BLaER1 treated with 17β-estradiol and CSF1 and Interleukin-3, amounts not matched to agents 10 nM and 100 nM (cell line): ENCODE data around the gene GRAP2.

Source experiments
- H3K27ac ChIP-seq, 11 experiments: shearing (Covaris generic); formaldehyde crosslinking; 2 replicates each; pipeline ENCODE4 v1.8.1; 2022
- H3K27me3 ChIP-seq, 11 experiments: shearing (Covaris generic); formaldehyde crosslinking; 2 replicates each; pipeline ENCODE4 v1.8.1; 2022
- H3K36me3 ChIP-seq, 11 experiments: shearing (Covaris generic); formaldehyde crosslinking; 2 replicates each; pipeline ENCODE4 v1.8.1; 2022
- H3K4me1 ChIP-seq, 10 experiments: shearing (Covaris generic); formaldehyde crosslinking; 2 replicates each; pipeline ENCODE4 v1.8.1; 2022
- H3K4me2 ChIP-seq, 11 experiments: shearing (Covaris generic); formaldehyde crosslinking; 2 replicates each; pipeline ENCODE4 v1.8.1; 2022
- H3K4me3 ChIP-seq, 10 experiments: shearing (Covaris generic); formaldehyde crosslinking; 2 replicates each; pipeline ENCODE4 v1.8.1; 2022
- H3K9ac ChIP-seq, 11 experiments: shearing (Covaris generic); formaldehyde crosslinking; 2 replicates each; pipeline ENCODE4 v1.8.1; 2022
- H3K9me3 ChIP-seq, 11 experiments: shearing (Covaris generic); formaldehyde crosslinking; replicated peaks in 1 of 11; 2 replicates each; pipeline ENCODE4 v1.8.1; 2022
- H4K20me1 ChIP-seq, 11 experiments: shearing (Covaris generic); formaldehyde crosslinking; 2 replicates each; pipeline ENCODE4 v1.8.1; 2022
- Cebpa-rat ChIP-seq, 11 experiments: shearing (Covaris generic); IDR thresholded peaks; 2 replicates each; pipeline ENCODE4 v1.8.1; 2022

The GRAP2 gene

DNA sequence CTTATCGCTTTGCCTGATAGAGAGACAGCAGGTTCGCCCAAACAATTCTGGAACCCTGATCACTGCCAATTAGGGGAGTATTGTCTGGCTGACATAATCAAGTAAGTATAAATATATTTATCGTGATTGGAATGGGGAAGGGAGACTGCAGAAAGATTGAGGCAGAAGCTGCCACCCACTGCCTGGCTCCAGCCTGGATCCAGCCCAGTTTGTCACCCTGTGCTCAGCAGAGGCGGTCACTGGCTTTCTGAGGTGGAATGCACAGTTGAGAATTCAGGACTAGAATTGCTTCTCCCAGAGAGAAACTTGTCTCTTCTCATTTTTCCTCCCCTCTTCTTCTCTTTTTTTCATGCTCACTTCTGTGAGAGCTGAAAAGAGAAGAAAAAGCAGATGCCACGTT, 25.9 kb downstream of the GRAP2 start:
- Histone ChIP-seq H3K9ac (no peak overlapping the region), H3K4me2 (peak overlapping the region in 10 of 11 experiments; percentile 4 to 56 (median 38); a peak in 14 of 22 replicates), H3K27ac (no peak overlapping the region), H3K36me3 (no peaks in the 10 kb centered on the region), H3K4me1 (peaks cover 19 to 60% (median 41%) of the 10 kb centered on the region in 10 experiments), H3K4me3 (no peak overlapping the region), H4K20me1 (no peaks in the 10 kb centered on the region), H3K27me3 (no peaks in the 10 kb centered on the region), H3K9me3 (no peaks in the 10 kb centered on the region)
- TF ChIP-seq Cebpa-rat (IDR thresholded peaks at IDR 0.05) = no peak

DNA sequence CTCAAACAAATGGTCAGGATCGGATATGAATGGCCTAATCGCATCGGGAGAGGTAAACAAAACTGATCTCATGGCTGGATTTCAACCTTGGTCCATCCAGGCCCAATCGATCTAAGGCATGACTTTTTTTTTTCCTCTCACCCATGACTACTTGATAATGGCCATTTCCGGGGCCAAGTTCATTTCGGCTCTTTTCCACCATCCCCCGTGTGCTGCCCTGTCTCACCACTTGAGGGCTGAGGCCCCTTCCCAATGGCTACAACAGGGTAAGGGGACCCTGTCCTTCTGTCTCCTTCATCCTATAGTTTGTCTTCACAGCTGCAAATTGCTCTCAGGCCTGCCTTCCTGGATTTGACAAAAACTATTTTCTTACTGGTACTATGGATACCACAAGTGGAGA, 26.7 kb downstream of the GRAP2 start:
- no peak overlapping the region; a peak in 2 of 22 replicates for H3K4me2 ChIP-seq
- H3K36me3 ChIP-seq = no peaks in the 10 kb centered on the region
- no peak overlapping the region for H3K9ac ChIP-seq
- no peaks in the 10 kb centered on the region for H3K9me3 ChIP-seq
- peaks cover 19 to 64% (median 43%) of the 10 kb centered on the region in 10 experiments for H3K4me1 ChIP-seq
- H3K27ac ChIP-seq = no peak overlapping the region
- H3K27me3 ChIP-seq = no peaks in the 10 kb centered on the region
- TF ChIP-seq Cebpa-rat (IDR thresholded peaks at IDR 0.05) = no peak
- no peaks in the 10 kb centered on the region for H4K20me1 ChIP-seq
- H3K4me3 ChIP-seq = no peak overlapping the region

DNA sequence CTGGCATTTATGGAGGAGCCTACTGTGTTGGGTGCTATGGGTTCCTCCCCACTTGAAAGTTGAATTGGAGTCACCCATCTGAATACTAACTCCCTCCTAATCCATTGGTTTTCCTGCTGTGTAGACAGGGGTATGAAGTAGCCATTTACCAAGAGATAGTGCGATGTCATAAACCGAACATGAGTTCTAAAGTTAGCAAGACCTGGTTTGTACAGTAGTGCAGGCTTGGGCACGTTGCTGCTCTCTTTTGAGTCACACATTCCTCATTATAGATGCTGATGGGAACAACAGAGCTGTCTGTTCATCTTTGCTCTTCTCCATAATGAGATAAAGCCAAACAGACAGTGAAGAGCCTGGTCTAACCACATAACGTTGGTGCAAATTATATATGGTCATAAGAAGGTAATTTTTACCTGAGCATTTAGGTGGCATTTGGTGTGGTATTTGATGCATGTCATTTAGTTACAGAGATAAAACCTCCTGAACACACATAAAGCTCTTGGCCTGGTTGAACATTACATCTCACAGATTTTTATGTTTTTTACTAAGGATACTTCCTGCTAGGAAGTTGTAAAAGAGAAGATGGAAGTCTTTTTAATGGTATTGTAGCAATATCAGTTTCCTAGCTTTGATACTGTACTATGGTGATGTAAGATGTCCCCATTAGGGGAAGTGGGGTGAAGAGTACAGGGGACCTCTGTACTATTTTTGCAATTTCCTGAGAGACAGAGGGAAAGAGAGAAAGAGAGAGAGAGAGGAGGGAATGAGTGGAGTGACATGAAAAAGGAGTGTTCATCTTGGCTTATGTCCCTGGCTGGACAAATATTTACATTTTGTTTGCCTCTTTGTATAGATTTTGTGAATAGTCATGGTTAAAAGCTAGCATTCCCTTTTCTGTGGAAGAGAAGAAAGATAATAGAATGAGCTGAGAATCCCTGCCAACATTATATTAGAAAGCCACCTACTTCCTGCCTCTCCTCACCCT, 27.9 kb downstream of the GRAP2 start:
- H3K4me3 ChIP-seq = peak overlapping the region in 1 of 10 experiments; percentile 17; a peak in 1 of 20 replicates
- H3K27ac ChIP-seq = peak overlapping the region in 4 of 11 experiments; percentile 19 to 51 (median 34); a peak in 6 of 22 replicates

DNA sequence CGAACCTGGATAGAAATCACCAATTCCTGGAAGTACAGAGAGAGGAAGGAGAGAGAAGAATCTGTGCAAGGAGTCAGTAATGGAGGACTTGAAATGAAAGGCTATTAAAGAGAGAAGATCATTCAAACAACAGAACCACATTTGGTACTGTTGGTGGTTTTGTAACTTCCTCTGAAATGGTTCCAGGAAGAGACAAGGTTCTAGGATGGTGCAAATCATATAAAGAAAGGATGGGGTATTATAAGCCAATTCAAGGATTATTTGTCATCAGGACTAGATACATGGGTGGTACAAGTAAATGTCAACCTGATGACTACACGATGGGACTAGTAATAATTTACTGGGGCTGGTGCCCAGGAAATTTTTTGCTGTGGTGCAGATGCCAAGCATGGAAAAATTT, 30.4 kb downstream of the GRAP2 start:
- Histone ChIP-seq H3K27me3 (no peaks in the 10 kb centered on the region), H3K4me3 (no peak overlapping the region), H3K4me1 (peaks cover 32 to 89% (median 59%) of the 10 kb centered on the region in 10 experiments), H3K9me3 (no peaks in the 10 kb centered on the region), H3K36me3 (no peaks in the 10 kb centered on the region), H3K27ac (peak overlapping the region in 2 of 11 experiments; percentile 2 to 7; a peak in 2 of 22 replicates), H3K4me2 (peak overlapping the region; percentile 14 to 76 (median 52); a peak in 20 of 22 replicates), H4K20me1 (no peaks in the 10 kb centered on the region), H3K9ac (no peak overlapping the region)
- TF ChIP-seq Cebpa-rat (IDR thresholded peaks at IDR 0.05) = no peak

More for the DNA sequence above, 27.9 kb downstream of the GRAP2 start:
- H3K36me3 ChIP-seq = no peaks in the 10 kb centered on the region
- peak overlapping the region in 10 of 11 experiments; percentile 25 to 78 (median 54); a peak in 19 of 22 replicates for H3K4me2 ChIP-seq
- H3K4me1 ChIP-seq = peaks cover 32 to 77% (median 53%) of the 10 kb centered on the region in 10 experiments
- no peaks in the 10 kb centered on the region for H4K20me1 ChIP-seq
- H3K9me3 ChIP-seq = no peaks in the 10 kb centered on the region
- no peaks in the 10 kb centered on the region for H3K27me3 ChIP-seq
- H3K9ac ChIP-seq = no peak overlapping the region
- TF ChIP-seq Cebpa-rat (IDR thresholded peaks at IDR 0.05) = no peak

GRCh38 chr22:39932166-39932565, 31.3 kb downstream of the GRAP2 start:
- Histone ChIP-seq H3K36me3 (no peaks in the 10 kb centered on the region), H3K27me3 (no peaks in the 10 kb centered on the region)

DNA sequence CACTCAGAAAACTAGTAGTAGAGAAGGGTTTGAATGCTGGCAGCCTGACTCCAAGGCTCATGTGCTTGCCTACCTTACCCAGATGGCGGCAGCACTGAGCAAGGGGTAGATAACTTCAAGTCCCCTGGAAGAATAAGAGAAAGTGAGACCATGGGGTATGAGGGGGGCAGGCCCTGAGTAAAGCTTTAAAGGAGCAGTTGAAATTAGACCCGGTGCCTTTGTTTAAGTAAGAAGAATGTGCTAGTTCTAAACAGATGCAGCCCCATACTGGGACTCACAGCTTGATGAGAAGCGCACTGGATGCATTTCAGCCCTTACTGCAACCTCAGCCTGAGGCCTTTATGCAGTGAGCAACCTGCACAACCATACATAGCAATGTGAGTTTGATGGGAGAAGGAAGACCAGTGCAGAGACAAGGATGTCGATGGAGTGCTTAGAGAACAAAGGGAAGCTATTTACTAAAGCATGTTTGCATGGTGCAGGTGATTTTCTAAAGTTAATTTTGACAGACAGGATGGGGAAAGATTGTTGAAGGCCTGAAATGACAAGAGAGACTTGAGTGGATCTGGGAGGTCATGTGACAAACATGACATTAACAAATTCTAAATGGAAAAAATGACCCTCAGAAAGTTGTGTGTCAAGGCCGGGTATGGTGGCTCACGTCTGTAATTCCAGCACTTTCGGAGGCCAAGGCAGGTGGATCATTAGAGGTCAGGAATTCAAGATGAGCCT, 32.2 kb downstream of the GRAP2 start:
- Histone ChIP-seq H3K4me1 (peaks cover 28 to 85% (median 60%) of the 10 kb centered on the region in 10 experiments), H3K4me3 (no peak overlapping the region), H3K4me2 (peak overlapping the region in 10 of 11 experiments; percentile 20 to 71 (median 60); a peak in 20 of 22 replicates), H4K20me1 (no peaks in the 10 kb centered on the region), H3K9ac (no peak overlapping the region), H3K9me3 (no peaks in the 10 kb centered on the region), H3K36me3 (no peaks in the 10 kb centered on the region), H3K27ac (peak overlapping the region in 6 of 11 experiments; percentile 6 to 77 (median 56); a peak in 11 of 22 replicates), H3K27me3 (no peaks in the 10 kb centered on the region)
- no peak for TF ChIP-seq Cebpa-rat (IDR thresholded peaks at IDR 0.05)

More at GRCh38 chr22:39932166-39932565, 31.3 kb downstream of the GRAP2 start:
- no peak overlapping the region for H3K27ac ChIP-seq
- no peak overlapping the region for H3K9ac ChIP-seq
- H3K4me2 ChIP-seq = peak overlapping the region in 1 of 11 experiments; percentile 76; a peak in 1 of 22 replicates
- H3K9me3 ChIP-seq = no peaks in the 10 kb centered on the region
- peaks cover 28 to 89% (median 60%) of the 10 kb centered on the region in 10 experiments for H3K4me1 ChIP-seq
- no peaks in the 10 kb centered on the region for H4K20me1 ChIP-seq
- H3K4me3 ChIP-seq = no peak overlapping the region
- no peak for TF ChIP-seq Cebpa-rat (IDR thresholded peaks at IDR 0.05)

DNA sequence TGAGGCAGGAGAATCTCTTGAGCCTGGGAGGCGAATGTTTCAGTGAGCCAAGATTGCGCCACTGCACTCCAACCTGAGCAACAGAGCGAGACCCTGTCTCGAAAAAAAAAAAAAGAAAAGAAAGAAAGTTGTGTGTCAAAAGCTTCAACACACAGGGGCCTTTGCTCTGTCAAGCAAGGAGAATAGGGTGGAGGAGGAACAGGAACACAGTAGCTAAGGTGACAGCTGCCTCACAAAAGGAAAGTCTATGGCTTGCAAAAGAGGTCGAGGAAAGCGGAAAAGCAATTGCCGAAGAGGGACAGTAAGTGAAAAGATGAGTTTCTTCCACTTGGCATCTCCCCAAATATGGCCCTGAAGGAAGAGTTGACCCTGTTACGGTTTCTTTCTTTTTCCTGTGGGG, 32.9 kb downstream of the GRAP2 start:
- Histone ChIP-seq H3K9me3 (no peaks in the 10 kb centered on the region), H3K4me1 (peaks cover 28 to 79% (median 56%) of the 10 kb centered on the region in 10 experiments), H3K27ac (peak overlapping the region in 7 of 11 experiments; percentile 36 to 77 (median 53); a peak in 12 of 22 replicates), H4K20me1 (no peaks in the 10 kb centered on the region), H3K27me3 (no peaks in the 10 kb centered on the region), H3K4me3 (no peak overlapping the region), H3K9ac (peak overlapping the region in 5 of 11 experiments; percentile 4 to 48 (median 37); a peak in 4 of 22 replicates), H3K36me3 (no peaks in the 10 kb centered on the region), H3K4me2 (peak overlapping the region in 10 of 11 experiments; percentile 20 to 71 (median 60); a peak in 20 of 22 replicates)
- TF ChIP-seq Cebpa-rat (IDR thresholded peaks at IDR 0.05) = peak in 6 of 11 experiments; percentile 28 to 89 (median 78); a peak in 11 of 22 replicates

GRCh38 chr22:39935116-39935515, 34.2 kb downstream of the GRAP2 start:
- Histone ChIP-seq H3K4me1 (peaks cover 21 to 68% (median 46%) of the 10 kb centered on the region in 10 experiments), H3K27ac (peak overlapping the region in 1 of 11 experiments; percentile 53; a peak in 1 of 22 replicates), H3K9me3 (no peaks in the 10 kb centered on the region), H3K27me3 (no peaks in the 10 kb centered on the region), H3K36me3 (no peaks in the 10 kb centered on the region), H3K4me2 (no peak overlapping the region; a peak in 2 of 22 replicates), H3K9ac (no peak overlapping the region), H4K20me1 (no peaks in the 10 kb centered on the region), H3K4me3 (no peak overlapping the region)
- TF ChIP-seq Cebpa-rat (IDR thresholded peaks at IDR 0.05) = no peak
